Measurements from ENCODE around the gene IGFBP2. TPM values are rescaled to one million over a fixed set of nuclear protein-coding genes. Genes with fewer than 3 reads are reported as not detected.

Gene IGFBP2
- total and polyA plus RNA-seq, 2 experiments from 2014 or later = 177 to 364 TPM

- Histone ChIP-seq H3K9me2 (ENCODE audit: insufficient read depth) (peaks cover 12% of the 10 kb centered on the region), H3K36me3 (ENCODE audit: insufficient read depth) (no peaks in the 10 kb centered on the region), H3K79me2 (replicated peaks; ENCODE audit: insufficient read depth) (no peaks in the 10 kb centered on the region), H3F3A (replicated peaks; ENCODE audit: low read depth) (no peaks in the 10 kb centered on the region), H4K20me1 (replicated peaks; ENCODE audit: insufficient read depth) (no peaks in the 10 kb centered on the region), H3K27me3 (ENCODE audit: insufficient read depth) (no peaks in the 10 kb centered on the region), H3K27ac (ENCODE audit: low read depth) (no peak overlapping the region), H3K4me1 (ENCODE audit: insufficient read depth) (peaks cover 8% of the 10 kb centered on the region; the same call in 1 of the 2 replicates), H3K4me3 (no peak overlapping the region), H3K4me2 (no peak overlapping the region), H2AFZ (no peak overlapping the region)
- no peak for DNase-seq (ENCODE audit: low spot score)
- H3K9me3 Mint-ChIP-seq = peaks cover 9% of the 10 kb centered on the region; the same call in 2 of the 3 replicates
- peaks cover 10% of the 10 kb centered on the region for H3K4me1 Mint-ChIP-seq
- no peak for TF ChIP-seq CTCF (conservative IDR thresholded peaks at IDR 0.05; ENCODE audit: low read depth in 2 of 2)
- no peak for TF ChIP-seq STAT1 (IDR thresholded peaks at IDR 0.05; ENCODE audit: unreplicated experiment)
- TF ChIP-seq CREB1 (CRISPR knock-in tag; IDR thresholded peaks at IDR 0.05; ENCODE audit: low read depth) = no peak
- H3K4me3 Mint-ChIP-seq = no peak overlapping the region
- no peak for ATAC-seq
- H3K27me3 Mint-ChIP-seq (ENCODE audit: insufficient read depth, low read depth, poor library complexity) = peaks cover 3% of the 10 kb centered on the region
- peaks cover 4% of the 10 kb centered on the region; the same call in 1 of the 3 replicates for H3K36me3 Mint-ChIP-seq (ENCODE audit: low read depth)
- H3K27ac Mint-ChIP-seq = no peak overlapping the region
Observed at GRCh38 chr2:216583606-216584005, 49.6 kb upstream of the IGFBP2 start.

DNA sequence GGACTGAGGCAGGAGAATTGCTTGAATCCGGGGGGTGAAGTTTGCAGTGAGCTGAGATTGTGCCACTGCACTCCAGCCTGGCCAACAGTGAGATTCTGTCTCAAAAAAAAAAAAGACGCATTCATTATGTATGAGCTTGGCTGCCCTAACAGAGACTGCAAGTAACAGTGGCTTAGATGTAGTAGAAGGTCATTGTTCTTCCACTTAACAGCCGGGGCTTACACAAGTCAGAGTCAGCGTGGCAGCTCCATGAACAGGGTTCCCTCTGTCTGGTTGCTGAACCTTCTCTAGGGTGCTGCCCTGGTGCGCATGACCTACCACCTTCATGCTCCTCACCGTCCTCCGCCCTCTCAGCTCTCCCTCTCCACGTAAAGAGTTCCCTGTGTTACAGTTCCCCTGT is 49.1 kb upstream of the IGFBP2 start:
- Mint-ChIP-seq H3K4me1 (peaks cover 15% of the 10 kb centered on the region), H3K4me3 (no peak overlapping the region), H3K36me3 (ENCODE audit: low read depth) (peaks cover 4% of the 10 kb centered on the region; the same call in 1 of the 3 replicates), H3K9me3 (peaks cover 9% of the 10 kb centered on the region; the same call in 2 of the 3 replicates), H3K27ac (no peak overlapping the region), H3K27me3 (ENCODE audit: insufficient read depth, low read depth, poor library complexity) (peaks cover 3% of the 10 kb centered on the region)
- TF ChIP-seq CTCF (conservative IDR thresholded peaks at IDR 0.05; ENCODE audit: low read depth in 2 of 2) (no peak), EZH2 (IDR thresholded peaks at IDR 0.05; ENCODE audit: low read depth, unreplicated experiment) (no peak), STAT1 (IDR thresholded peaks at IDR 0.05; ENCODE audit: unreplicated experiment) (no peak), ZNF462 (CRISPR knock-in tag; IDR thresholded peaks at IDR 0.05) (no peak), JUNB (IDR thresholded peaks at IDR 0.05; ENCODE audit: unreplicated experiment) (no peak)
- ATAC-seq (no peak), DNase-seq (ENCODE audit: low spot score) (no peak)
- no peak overlapping the region for H3K4me3 ChIP-seq
- no peaks in the 10 kb centered on the region for H4K20me1 ChIP-seq (replicated peaks; ENCODE audit: insufficient read depth)
- H3K4me1 ChIP-seq (ENCODE audit: insufficient read depth) = peaks cover 14% of the 10 kb centered on the region; the same call in 1 of the 2 replicates
- no peak overlapping the region for H3K4me2 ChIP-seq
- H3K27ac ChIP-seq (ENCODE audit: low read depth) = no peak overlapping the region
- H3K27me3 ChIP-seq (ENCODE audit: insufficient read depth) = no peaks in the 10 kb centered on the region
- H3K9me2 ChIP-seq (ENCODE audit: insufficient read depth) = peaks cover 12% of the 10 kb centered on the region
- no peaks in the 10 kb centered on the region for H3F3A ChIP-seq (replicated peaks; ENCODE audit: low read depth)
- H3K36me3 ChIP-seq (ENCODE audit: insufficient read depth) = no peaks in the 10 kb centered on the region
- no peaks in the 10 kb centered on the region for H3K79me2 ChIP-seq (replicated peaks; ENCODE audit: insufficient read depth)
- H2AFZ ChIP-seq = no peak overlapping the region
